HPDE6-E6E7 (cell line): ENCODE data around the gene G2E3.
A peak's percentile ranks its signal among the peaks of the same experiment; 100 is the strongest.
"Not testable (repeated sequence)": the region's sequence is repeated elsewhere in the genome, so short reads cannot be mapped to it uniquely, and the experiment has no call there.

Experiments
- DNase-seq: peaks from one replicate; pipeline ENCODE4 v3.0.0; 2011; ENCODE audit warnings: missing footprints; ENCODE audit errors: extremely low spot score

The G2E3 gene

DNA sequence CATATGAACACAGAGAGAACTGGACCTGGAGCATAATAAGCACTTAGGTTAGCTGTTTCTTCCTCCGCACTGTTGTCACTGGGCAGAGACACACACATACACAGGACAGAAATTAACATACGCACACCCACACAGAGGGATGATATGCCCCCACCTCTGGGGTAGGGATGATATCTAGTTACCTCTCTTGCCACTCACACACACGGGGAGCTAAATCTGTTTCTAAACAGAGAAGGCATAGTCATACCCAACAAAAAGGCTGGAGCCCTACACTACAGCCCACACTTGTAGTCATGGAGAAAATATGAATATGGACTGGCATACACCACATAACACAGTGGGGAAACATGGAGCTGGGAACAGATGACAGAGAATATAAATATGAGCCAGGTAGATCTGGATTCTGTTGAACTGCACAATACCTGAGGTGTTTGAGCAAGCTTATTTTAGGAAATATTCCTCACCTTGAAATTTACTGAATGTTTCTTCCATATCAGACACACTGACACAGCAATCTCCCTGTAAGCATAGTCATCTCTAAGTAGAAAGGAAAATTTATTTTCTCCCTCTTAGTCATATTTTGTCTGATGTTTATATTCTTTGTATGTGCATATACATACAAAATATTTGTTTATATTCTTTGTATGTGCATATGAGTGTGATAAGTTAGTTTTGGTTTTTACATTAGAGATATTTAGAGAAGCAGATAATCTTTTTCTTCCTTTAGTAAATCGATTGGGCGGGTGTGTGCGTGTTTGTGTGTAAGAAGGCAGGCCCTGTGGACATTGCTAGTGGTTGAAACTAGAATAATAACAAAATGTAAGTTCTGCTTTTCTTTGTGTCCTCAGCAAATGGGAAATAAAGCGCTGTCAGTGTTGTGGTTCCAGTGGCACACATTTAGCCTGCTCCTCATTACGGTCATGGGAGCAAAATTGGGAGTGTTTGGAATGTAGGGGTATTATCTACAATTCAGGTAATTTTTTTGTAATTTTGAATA is 42.3 kb downstream of the G2E3 start:
- no peak for DNase-seq

DNA sequence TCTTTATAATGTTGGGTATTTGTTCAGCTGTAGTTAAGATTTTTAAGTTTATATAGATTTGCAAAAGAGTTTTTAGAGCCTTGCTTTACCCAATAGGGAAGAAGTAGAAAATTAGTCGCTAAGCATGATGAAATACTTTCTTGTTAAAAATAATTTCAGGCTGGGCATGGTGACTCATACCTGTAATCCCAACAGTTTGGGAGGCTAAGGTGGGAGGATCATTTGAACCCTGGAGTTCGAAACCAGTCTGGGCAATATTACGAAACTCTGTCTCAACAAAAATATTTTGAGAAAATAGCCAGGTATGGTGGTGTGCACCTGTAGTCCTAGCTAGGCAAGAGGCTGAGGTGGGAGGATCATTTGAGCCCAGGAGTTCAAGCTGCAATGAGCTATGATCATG is 44.4 kb downstream of the G2E3 start:
- DNase-seq = no peak

DNA sequence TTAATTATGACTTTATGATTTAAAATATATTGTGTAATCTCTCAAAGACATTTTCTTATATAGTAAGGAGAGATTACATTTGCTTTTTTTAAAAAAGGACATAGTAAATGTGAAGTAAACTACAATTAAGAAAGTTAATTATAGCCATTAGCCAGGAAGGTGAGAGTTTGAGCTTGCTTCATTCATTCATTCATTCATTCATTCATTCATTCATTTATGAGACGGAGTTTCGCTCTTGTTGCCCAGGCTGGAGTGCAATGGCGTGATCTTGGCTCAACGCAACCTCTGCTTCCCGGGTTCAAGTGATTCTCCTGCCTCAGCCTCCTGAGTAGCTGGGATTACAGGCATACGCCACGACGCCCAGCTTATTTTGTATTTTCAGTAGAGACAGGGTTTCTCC is 45.7 kb downstream of the G2E3 start:
- DNase-seq = not testable (repeated sequence)

DNA sequence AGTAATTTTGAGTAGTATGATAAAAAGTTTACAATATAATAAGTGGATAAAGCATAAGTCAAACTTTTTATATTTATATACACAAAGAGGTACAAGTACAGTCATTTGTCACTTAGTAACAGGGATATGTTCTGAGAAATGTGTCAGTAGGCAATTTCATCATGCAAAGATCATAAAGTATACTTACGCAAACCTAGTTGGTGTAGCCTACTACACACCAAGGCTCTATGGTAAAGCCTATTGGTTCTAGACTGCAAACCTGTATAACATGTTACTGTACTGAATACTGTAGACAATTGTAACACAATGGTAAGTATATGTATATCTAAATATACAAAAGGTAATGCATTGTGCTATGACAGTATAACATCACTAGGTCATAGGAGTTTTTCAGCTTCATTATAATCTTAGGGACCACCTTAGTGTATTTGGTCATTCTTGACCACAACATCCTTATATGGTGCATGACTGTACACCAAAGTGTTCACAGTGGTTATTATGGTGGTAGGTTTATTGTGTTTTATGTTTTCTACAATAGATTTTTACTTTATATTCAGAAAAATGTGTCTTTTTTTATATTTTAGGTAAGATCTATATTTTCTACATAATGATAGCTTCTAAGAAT is 48.3 kb downstream of the G2E3 start:
- DNase-seq = no peak

DNA sequence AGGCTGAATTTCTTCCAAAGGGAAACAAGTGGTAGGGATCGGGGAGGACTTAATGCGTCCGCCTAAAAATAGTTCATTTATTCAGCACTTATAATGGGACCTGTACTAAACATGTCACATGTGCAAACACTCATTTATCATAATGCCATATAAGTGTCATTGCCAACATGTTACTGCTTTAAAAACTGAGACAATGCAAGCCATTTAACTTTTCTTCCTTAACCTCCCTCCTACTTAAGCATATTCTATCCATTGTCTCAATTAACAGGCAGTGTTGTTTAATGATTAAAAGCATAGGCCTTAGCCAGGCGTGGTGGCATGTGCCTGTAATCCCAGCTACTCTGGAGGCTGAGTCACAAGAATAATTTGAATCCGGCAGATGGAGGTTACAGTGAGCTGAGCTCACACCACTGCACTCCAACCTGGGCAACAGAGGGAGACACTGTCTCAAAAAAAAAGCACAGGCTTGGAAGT is 49.6 kb downstream of the G2E3 start:
- no peak for DNase-seq

DNA sequence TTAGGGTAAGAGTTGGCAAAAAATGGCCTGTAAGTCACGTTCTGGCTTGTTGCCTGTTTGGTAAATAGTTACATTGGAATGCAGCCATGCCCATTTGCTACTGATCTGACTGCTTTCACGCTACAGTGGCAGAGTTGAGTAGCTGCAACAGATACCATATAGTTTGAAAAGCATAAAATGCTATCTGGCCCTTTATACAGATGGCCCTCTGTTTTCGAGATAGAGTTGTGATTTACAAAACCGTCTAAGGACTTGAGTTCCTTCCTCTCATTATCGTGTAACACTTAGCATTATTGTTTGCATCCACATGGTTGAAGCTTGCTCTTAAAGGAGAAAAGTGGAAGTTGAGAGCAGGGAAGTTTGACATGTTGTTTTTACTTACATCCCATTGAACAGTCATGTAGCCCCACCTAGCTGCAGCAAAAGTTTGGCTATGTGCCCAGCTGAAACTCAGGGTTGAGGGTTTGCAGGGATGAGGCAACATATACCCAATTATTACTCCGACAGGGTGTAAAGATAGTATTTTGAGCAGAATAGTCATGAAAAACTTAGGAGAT is 51.9 kb downstream of the G2E3 start:
- peak; percentile 20 for DNase-seq

DNA sequence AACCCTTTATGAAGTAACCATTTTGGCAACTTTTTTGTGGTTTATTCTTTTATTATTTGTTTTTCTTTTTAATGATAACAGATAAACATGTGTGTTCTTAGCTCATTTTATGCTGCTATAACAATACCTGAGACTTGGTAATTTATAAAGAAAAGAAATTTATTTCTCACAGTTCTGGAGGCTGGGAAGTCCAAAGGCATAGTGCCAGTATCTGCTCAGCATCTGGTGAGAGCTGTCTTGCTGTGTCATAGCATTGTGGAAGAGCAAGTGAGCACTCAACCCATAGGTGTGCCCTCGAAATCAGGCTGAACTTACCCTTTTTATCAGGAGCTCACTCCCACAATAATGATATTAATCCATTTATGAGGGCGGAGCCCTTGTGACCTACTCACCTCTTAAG is 55.2 kb downstream of the G2E3 start:
- no peak for DNase-seq

DNA sequence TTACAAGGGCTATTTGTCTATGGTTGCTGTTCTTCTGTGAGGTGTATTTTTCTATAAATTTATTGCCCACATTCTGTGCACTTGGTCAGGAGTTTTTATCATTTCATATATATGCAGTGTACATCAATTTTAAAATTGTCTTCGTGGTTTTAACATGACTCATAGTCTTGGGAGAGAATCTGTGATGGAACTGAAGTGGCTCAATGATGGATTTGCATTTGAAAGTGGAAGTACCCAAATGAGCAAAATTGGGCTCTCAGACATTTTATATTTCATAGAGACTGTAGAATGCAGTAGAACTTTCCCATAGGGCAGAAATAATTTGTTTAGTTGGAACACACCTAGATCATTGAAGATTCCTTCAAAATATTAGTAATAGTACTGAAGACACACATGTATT is 61.2 kb downstream of the G2E3 start:
- no peak for DNase-seq

DNA sequence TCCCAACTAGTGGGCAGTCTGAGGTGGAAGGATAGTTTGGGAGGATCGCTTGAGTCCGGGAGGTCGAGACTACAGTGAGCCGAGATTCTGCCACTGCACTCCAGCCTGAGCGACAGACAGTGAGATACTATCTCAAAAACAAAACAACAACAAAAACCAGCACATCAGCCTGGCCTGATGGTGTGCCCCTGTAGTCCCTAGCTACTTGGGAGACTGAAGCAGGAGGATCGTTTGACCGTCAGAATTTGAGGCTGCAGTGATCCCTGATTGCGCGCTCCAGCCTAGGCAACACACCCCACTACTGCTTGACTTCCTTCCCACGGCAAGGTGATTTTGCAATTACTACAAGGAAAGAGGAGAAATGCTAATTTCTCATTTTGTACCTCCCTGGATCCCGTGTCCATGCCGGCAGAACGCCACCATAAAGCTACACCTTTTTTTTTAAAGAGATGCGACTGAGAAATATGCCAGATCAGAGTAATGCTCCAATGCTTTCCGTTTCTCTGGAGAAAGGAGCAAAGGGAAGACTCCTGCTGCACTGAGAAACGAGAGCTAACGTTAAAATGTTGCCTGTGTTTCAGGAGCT is 62.5 kb downstream of the G2E3 start:
- DNase-seq = peak; percentile 1

DNA sequence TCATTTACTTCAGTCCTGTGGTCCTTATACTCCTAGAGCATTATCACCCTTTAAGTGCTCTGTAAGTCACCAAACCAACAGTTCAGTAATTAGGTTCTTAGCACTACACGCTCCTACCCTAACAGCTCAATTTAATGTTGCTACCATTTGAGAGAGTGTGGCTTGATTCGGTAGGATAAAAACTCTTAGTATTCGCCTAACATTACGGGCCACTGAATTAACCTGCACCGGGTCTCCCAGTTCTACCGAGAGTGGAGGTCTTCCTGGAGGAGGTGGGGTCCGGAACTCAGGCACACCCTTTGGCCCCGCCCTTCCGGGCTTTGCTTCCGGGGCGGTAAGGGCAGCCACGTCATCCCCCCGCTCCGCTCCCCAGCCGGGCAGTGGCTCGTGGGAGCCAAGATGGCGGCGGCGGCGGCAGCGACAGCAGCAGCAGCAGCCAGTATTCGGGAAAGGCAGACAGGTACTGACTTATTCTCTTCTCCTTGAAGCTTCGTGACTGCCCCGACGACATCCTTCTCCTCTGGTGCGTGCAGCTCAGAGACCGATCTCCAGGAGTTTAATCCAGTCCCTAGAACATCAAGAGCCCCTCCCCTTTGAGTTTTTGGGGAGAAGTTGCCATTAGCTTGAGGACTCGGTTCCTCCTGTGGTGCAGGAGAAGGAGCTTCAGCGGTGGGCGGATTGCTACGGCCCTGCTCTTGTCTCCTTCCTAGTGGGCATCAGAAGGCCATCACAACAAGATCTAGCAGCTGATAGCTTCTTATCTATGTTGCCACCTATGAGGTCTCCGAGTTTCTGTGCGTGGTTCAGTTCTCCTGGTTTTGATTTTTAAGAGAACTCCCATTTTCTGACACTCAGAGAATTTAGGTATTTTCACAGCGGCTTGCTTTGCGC is 63.2 kb downstream of the G2E3 start, which contains the start of gene SCFD1:
Gene SCFD1, plus strand, starts transcription at position 380 of the 891 bp plus-strand sequence. Its CDS starts 20 bp downstream, at position 400.
- peak; percentile 78 for DNase-seq

DNA sequence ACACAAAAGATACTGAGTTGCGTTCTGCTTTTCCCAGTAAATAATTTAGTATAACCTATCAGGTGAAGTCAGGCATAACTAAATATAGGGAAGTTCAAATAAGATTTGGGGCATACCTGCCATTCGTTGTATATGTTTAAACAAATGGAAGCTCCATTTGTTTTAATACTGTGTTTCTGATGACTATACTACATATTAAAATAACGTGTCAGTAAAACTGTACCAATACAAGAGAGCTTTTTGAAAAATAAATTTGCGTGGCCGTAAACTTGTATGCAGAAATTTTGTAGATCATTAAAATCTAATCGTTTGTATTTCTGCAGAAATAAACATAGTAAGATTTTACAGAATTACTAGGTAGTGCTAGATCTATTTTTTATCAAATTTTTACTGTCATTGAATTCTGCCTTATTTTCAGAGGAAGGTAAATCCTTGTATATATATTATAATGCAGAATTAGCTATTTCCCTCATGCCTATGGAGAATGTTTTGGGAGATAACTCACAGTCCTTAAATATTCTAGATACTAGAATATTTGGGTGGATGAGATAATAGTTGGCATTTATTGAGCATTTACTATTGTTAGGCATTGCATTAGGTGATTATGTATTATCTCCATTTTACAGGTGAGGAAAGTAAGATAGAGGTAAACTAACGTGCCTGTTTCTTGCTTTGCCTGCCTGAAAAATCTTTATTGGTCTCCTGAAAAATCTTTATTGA is 64.6 kb downstream of the G2E3 start:
- no peak for DNase-seq

DNA sequence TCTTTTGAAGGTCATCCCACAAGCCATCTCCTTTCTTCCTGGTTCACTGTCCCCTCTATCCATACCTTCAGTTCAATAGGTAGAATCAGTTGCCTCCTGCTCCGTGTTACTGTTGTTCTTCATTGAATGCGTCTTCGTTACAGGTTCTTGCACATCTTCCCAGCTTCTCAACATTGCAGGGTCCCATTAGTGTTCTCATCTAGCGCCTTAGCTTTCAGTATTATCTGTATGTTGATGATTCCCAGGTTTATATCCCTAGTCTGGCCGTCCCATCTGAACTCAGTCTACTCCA is 65.1 kb downstream of the G2E3 start:
- DNase-seq = no peak

DNA sequence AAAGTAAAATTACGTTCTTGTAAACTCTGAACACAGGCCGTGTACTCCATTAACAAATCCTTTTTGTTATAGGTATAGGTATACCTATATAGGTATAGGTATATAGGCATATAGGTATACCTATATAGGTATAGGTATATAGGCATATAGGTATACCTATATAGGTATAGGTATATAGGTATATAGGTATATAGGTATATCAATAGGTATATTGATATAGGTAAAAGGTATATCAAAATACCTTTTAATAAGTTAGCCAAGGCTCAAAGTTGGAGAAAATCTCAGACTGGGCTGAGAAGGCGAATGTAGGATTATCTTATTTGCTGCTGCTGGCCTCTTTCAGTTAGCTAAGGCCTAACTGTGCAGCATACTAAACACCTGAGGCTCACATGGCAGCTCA is 66.6 kb downstream of the G2E3 start:
- DNase-seq = no peak

DNA sequence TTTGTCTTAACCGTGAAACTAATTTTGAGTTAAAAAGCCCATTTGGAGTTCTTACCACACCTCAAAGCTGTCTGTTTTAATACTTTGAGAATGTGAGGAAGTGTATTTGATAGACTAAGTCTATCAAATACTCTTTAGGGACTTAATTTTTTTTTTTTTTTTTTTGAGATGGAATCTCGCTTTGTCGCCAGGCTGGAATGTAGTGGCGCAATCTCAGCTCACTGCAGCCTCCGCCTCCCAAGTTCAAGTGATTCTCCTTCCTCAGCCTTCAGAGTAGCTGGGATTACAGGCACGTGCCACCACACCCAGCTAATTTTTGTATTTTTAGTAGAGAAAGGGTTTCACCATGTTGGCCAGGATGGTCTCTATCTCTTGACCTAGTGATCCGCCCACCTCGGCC is 70.5 kb downstream of the G2E3 start:
- not testable (repeated sequence) for DNase-seq

DNA sequence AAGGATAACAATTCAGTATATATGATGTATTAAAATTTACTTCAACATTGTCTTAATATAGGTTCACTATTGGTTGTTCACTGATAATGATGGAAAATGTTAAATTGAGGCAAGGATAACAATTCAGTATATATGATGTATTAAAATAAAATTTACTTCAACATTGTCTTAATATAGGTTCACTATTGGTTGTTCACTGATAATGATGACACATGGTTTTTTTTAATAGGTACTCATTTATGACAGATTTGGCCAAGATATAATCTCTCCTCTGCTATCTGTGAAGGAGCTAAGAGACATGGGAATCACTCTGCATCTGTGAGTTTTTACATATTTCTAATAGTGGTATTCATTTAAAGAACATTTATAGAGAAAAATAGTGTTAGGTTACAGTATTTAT is 71.3 kb downstream of the G2E3 start:
- DNase-seq = no peak

DNA sequence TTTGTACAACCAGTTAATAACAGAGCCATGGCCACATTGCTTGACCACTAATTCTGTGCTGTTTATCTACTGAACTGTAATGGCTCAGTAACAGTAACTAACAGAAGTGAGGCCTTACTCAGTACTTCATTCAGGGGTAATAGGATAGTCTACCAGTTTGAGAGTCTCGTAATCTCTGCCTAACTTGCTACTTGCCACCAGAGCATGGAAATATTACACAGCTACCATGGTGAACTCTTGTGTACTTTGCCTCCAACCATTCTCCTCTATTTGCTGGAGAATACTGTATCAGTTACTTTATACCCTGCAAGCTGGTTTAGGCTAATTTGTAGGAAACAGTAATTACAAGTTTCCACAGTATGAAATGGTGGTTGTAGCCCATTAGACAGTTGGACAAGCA is 73.8 kb downstream of the G2E3 start:
- no peak for DNase-seq

DNA sequence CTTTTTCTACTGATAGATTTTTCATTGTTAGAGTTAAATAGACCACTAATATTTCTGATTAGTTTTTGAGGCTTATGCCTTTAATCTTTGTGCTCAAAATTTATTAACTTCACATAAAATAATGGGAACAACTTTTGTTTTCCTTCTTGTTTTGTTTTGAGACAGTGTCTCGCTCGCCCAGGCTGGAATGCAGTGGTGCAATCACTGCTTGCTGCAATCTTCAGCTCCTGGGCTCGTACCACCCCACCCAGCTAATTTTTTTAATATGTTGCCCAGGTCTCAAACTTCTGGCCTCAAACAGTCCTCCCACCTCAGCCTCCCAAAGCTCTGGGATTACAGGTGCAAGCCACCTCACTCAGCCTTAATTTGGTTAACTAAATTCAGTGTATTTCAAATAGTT is 80.0 kb downstream of the G2E3 start:
- DNase-seq = no peak

DNA sequence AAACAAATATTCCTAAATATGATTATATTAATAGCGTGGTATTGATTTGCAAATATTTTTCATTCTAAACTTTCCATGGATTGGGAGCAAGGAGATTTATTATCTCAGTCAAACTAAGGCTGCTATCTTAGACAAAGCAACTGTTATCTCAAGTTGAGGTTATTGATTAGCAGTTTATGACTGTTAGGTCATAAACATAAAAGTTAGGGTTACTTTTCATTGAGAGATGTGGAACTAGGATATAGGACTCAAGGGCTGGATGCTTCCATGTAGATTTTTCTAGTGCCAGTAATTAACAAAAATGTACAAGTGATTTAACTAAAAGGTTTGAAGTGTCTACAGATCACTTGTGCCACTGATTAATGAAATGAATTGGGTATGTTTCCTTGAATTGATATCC is 82.2 kb downstream of the G2E3 start:
- no peak for DNase-seq

DNA sequence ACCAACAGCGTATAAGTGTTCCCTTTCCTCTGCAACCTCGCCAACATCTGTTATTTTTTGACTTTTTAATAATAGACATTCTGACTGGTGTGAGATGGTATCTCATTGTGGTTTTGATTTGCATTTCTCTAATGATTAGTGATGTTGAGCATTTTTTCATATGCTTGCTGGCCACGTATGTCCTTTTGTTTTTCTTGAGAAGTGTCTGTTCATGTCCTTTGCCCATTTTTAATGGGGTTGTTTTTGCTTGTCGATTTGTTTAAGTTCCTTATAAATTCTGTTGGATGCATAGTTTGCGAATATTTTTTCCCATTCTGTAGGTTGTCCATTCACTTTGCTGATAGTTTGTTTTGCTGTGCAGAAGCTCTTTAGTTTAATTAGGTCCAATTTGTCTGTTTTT is 85.5 kb downstream of the G2E3 start:
- DNase-seq = not testable (repeated sequence)

DNA sequence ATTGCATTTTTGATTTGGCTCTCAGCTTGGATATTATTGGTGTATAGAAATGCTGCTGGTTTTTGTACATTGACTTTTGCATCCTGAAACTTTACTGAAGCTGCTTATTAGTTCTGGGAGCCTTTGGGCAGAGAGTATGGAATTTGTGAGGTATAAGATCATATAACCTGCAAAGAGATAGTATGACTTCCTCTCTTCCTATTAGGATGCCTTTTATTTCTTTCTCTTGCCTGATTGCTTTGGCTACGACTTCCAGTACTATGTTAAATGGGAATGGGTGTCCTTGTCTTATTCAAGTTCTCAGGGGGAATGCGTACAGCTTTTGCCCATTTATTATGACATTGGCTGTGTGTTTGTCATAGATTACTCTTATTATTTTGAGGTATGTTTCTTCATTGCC is 86.6 kb downstream of the G2E3 start:
- DNase-seq = no peak

DNA sequence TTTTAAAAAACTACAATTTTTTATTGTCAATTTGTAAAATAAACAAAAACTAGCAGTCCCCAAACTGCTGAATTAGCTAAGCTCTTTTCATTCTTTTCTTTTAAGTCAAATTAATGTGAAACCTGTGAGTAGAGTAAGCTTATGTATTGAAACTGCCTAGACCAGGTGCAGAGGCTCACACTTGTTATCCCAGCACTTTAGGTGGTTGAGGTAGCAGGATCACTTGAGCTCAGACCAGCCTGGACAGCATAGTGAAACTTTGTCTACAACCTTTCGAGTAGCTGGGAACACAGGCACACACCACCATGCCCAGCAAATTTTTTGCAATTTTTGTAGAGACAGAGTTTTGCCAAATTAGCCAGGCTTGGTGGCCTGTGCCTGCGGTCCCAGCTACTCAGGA is 89.5 kb downstream of the G2E3 start:
- no peak for DNase-seq
